Naive thymus-derived CD4-positive, alpha-beta T cell (primary cell): ENCODE measurements around the gene MCC. TPM values are rescaled to one million over a fixed set of nuclear protein-coding genes. Genes with fewer than 3 reads are reported as not detected.

Source experiments
- ATAC-seq: fragments of 150-1000 bp; cut with Tn5 transposase; 2 replicates; pipeline ENCODE4 v1.10.0; 2021; ENCODE audit warnings: mild to moderate bottlenecking, moderate library complexity
- CTCF ChIA-PET: fragments of 350-600 bp; sonication (Branson Sonifier 250); formaldehyde crosslinking; loops from one replicate; lab custom pipeline; 2021; ENCODE audit warnings: antibody characterized with exemption; lab: Charles Lee
- POLR2A ChIA-PET: fragments of 350-600 bp; sonication (Branson Sonifier 250); formaldehyde crosslinking; loops from one replicate; lab custom pipeline; 2021; ENCODE audit warnings: antibody characterized with exemption, inconsistent platforms; lab: Charles Lee
- DNase-seq, 9 donors: peaks; one replicate each; pipeline versions ENCODE4 v3.0.0 to v3.0.0-alpha.2; 2020 to 2022; ENCODE audit warnings: mixed read lengths in 1 of 9
- H3K27ac ChIP-seq: one replicate; pipeline ENCODE4 v1.7.0; 2013; ENCODE audit warnings: mild to moderate bottlenecking, low read depth, low read length, moderate library complexity
- H3K27me3 ChIP-seq, 2 donors: one replicate each; pipeline ENCODE4 v1.7.0; 2013; ENCODE audit warnings: low read length in 2 of 2, mild to moderate bottlenecking in 2 of 2, moderate library complexity in 2 of 2; ENCODE audit not compliant: control insufficient read depth in 2 of 2, insufficient read depth in 2 of 2
- H3K36me3 ChIP-seq, 3 experiments: 1 replicate in 2 of 3; 2 replicates in 1 of 3; pipeline ENCODE4 v1.7.0; 2013; ENCODE audit warnings: low read length in 3 of 3, mild to moderate bottlenecking in 3 of 3, moderate library complexity in 1 of 3; ENCODE audit not compliant: insufficient read depth in 3 of 3, control insufficient read depth in 2 of 3
- H3K4me1 ChIP-seq, 2 donors: one replicate each; pipeline ENCODE4 v1.7.0; 2013; ENCODE audit warnings: low read length in 2 of 2, mild to moderate bottlenecking in 2 of 2, moderate library complexity in 1 of 2; ENCODE audit not compliant: control insufficient read depth in 2 of 2, insufficient read depth in 2 of 2
- H3K4me3 ChIP-seq: 2 replicates; pipeline ENCODE4 v1.7.0; 2013; ENCODE audit warnings: mild to moderate bottlenecking, low read length
- H3K9me3 ChIP-seq, 3 experiments: 1 replicate in 2 of 3; 2 replicates in 1 of 3; pipeline ENCODE4 v1.7.0; 2013; ENCODE audit warnings: low read length in 3 of 3; ENCODE audit not compliant: control insufficient read depth in 2 of 3
- H3K27ac Mint-ChIP-seq, 9 donors: one replicate each; pipeline ENCODE4 v1.8.0; 2020 to 2022; ENCODE audit warnings: mixed read lengths in 9 of 9, mild to moderate bottlenecking in 8 of 9, moderate library complexity in 5 of 9, inconsistent platforms in 2 of 9
- H3K27me3 Mint-ChIP-seq, 5 donors: one replicate each; pipeline ENCODE4 v1.8.0; 2021 to 2022; ENCODE audit warnings: mixed read lengths in 5 of 5, mild to moderate bottlenecking in 1 of 5
- H3K36me3 Mint-ChIP-seq, 5 donors: one replicate each; pipeline ENCODE4 v1.8.0; 2020 to 2022; ENCODE audit warnings: mixed read lengths in 5 of 5, mild to moderate bottlenecking in 3 of 5, inconsistent platforms in 1 of 5
- H3K4me1 Mint-ChIP-seq, 7 donors: one replicate each; pipeline ENCODE4 v1.8.0; 2020 to 2022; ENCODE audit warnings: mixed read lengths in 7 of 7, mild to moderate bottlenecking in 3 of 7, inconsistent platforms in 1 of 7
- H3K4me3 Mint-ChIP-seq, 10 donors: one replicate each; pipeline ENCODE4 v1.8.0; 2020 to 2022; ENCODE audit warnings: mild to moderate bottlenecking in 10 of 10, mixed read lengths in 10 of 10, moderate library complexity in 6 of 10, inconsistent platforms in 2 of 10
- H3K9me3 Mint-ChIP-seq, 11 donors: one replicate each; pipeline ENCODE4 v1.8.0; 2020 to 2022; ENCODE audit warnings: mixed read lengths in 11 of 11, mild to moderate bottlenecking in 4 of 11, inconsistent platforms in 1 of 11, moderate library complexity in 1 of 11
- intact Hi-C, 2 donors: fragments of 100-400 bp; cut with micrococcal nuclease; formaldehyde crosslinking; loops; one replicate each; pipeline ENCODE4 v1.15.1; 2023
- polyA plus RNA-seq, 2 donors: library from polyadenylated mRNA; unstranded; fragments of 300-500 nt; fragmentation: Illumina TruSeq; gene quantifications; one replicate each; pipeline ENCODE4 v1.2.3, GENCODE V29; 2021
- total RNA-seq, 6 experiments: library from RNA in 5 of 6; stranded (reverse) in 5 of 6; gene quantifications; 1 replicate in 5 of 6; 2 replicates in 1 of 6; pipeline ENCODE4 v1.2.3 and lab custom pipeline; 2021 to 2026

Gene MCC
- total and polyA plus RNA-seq, 7 experiments from 2014 or later = 0.56 to 3.0 (median 0.89) TPM

GRCh38 chr5:113215401-113216060, 272.7 kb downstream of the MCC start:
- H3K9me3 Mint-ChIP-seq = no peaks in the 10 kb centered on the region
- H3K27me3 Mint-ChIP-seq = peaks cover 0 to 3% (median 0%) of the 10 kb centered on the region in 5 donors
- no peaks in the 10 kb centered on the region for H3K9me3 ChIP-seq
- H3K27ac Mint-ChIP-seq = no peak overlapping the region
- H3K4me3 ChIP-seq = no peak overlapping the region
- intact Hi-C loops = no loop called here
- H3K36me3 ChIP-seq = no peaks in the 10 kb centered on the region
- ChIA-PET POLR2A (no interaction called here), CTCF (no interaction called here)
- no peaks in the 10 kb centered on the region for H3K27me3 ChIP-seq
- H3K4me1 ChIP-seq = no peaks in the 10 kb centered on the region
- H3K36me3 Mint-ChIP-seq = peaks cover 0 to 4% (median 0%) of the 10 kb centered on the region in 5 donors
- no peak for ATAC-seq
- peaks cover 0 to 2% (median 0%) of the 10 kb centered on the region in 7 donors for H3K4me1 Mint-ChIP-seq
- no peak for DNase-seq
- no peak overlapping the region for H3K27ac ChIP-seq
- H3K4me3 Mint-ChIP-seq = no peak overlapping the region

DNA sequence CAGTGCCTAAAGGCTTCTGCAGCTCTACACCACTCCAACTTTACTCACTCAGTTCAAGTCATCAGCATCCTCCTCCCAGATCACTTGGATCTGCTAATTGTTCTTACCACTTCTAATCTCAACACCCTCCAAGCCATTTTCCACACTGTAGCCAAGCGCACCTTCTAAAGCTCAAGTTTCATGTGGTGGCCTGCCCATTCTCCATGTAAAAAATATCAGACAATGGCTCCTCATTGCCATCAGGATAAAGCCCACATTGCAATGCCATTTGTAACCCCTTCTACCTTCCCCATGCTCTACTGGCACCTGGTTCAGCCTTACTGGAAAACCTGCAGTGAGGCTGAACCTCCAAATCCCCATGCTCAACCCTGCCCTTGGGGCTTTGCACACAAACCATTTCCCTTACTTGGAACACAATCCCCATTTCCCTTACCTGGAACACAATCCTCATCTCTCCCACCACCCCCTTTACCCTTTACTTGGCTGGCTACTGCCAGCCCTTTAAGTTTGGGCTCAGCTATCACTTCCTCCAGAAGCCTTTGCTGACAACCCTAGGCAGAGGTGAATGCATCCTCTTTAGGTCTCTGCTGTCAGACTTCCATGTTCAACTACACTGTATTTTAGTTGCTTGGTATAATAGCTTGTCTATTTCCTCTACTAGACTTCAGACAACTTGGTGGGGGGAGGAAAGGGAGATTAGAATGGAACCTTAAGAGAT, 273.5 kb downstream of the MCC start:
- Mint-ChIP-seq H3K36me3 (peaks cover 0 to 4% (median 0%) of the 10 kb centered on the region in 5 donors), H3K4me1 (peaks cover 0 to 2% (median 0%) of the 10 kb centered on the region in 7 donors), H3K9me3 (no peaks in the 10 kb centered on the region), H3K27me3 (peaks cover 0 to 5% (median 0%) of the 10 kb centered on the region in 5 donors), H3K4me3 (no peak overlapping the region), H3K27ac (no peak overlapping the region)
- Histone ChIP-seq H3K9me3 (no peaks in the 10 kb centered on the region), H3K4me1 (no peaks in the 10 kb centered on the region), H3K27me3 (no peaks in the 10 kb centered on the region), H3K4me3 (no peak overlapping the region), H3K36me3 (no peaks in the 10 kb centered on the region), H3K27ac (no peak overlapping the region)
- CTCF ChIA-PET = no interaction called here
- ATAC-seq = no peak
- no peak for DNase-seq
- intact Hi-C loops = no loop called here
- POLR2A ChIA-PET = no interaction called here

- POLR2A ChIA-PET = no interaction called here
- H3K27me3 Mint-ChIP-seq = peaks cover 0 to 7% (median 0%) of the 10 kb centered on the region in 5 donors
- Histone ChIP-seq H3K9me3 (no peaks in the 10 kb centered on the region), H3K4me3 (no peak overlapping the region), H3K4me1 (no peaks in the 10 kb centered on the region), H3K36me3 (no peaks in the 10 kb centered on the region), H3K27ac (no peak overlapping the region), H3K27me3 (no peaks in the 10 kb centered on the region)
- H3K4me1 Mint-ChIP-seq = peaks cover 0 to 2% (median 0%) of the 10 kb centered on the region in 7 donors
- CTCF ChIA-PET = no interaction called here
- DNase-seq (no peak), ATAC-seq (no peak)
- H3K9me3 Mint-ChIP-seq = no peaks in the 10 kb centered on the region
- H3K4me3 Mint-ChIP-seq = no peak overlapping the region
- no peak overlapping the region for H3K27ac Mint-ChIP-seq
- intact Hi-C loops = no loop called here
- H3K36me3 Mint-ChIP-seq = peaks cover 0 to 4% (median 0%) of the 10 kb centered on the region in 5 donors
Measured at GRCh38 chr5:113213551-113214425, 274.5 kb downstream of the MCC start.

DNA sequence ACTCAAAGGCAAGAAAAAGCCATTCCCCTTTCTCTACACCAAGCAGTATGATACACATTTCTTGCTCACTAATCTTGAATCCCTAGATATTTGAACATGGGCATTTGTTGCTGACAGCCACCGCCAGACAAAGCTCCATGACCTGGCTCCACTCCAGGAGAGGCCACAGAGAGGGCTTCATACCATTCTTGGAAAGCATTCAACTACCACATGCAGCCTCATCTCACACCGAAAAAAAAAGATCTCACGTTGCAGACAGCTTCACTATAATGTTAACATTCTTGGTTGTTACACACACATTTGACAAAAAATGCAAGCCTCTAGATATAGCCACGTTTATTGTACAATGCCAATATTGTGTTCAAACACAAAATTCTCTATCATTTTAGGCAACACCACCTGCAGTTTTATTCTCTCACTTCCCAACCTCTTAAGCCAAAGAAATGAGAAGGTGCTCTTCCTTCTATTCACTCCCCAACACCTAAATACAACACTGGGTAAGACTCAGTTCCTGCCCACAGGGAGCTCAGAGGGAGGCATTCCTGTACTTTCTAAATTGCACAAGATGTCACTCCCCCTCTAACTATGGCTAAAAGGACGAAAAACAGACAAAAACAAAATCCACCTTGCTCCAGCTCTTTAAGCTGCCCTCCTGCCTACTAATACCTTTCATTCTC, 275.9 kb downstream of the MCC start:
- no peaks in the 10 kb centered on the region for H3K36me3 ChIP-seq
- no peak overlapping the region for H3K27ac ChIP-seq
- no peaks in the 10 kb centered on the region for H3K9me3 ChIP-seq
- H3K4me3 ChIP-seq = no peak overlapping the region
- Mint-ChIP-seq H3K27ac (no peak overlapping the region), H3K9me3 (no peaks in the 10 kb centered on the region), H3K4me3 (no peak overlapping the region), H3K36me3 (peaks cover 0 to 4% (median 0%) of the 10 kb centered on the region in 5 donors), H3K27me3 (peaks cover 0 to 7% (median 0%) of the 10 kb centered on the region in 5 donors), H3K4me1 (peaks cover 0 to 2% (median 0%) of the 10 kb centered on the region in 7 donors)
- ChIA-PET POLR2A (no interaction called here), CTCF (no interaction called here)
- no peaks in the 10 kb centered on the region for H3K4me1 ChIP-seq
- DNase-seq = no peak
- H3K27me3 ChIP-seq = no peaks in the 10 kb centered on the region
- no peak for ATAC-seq
- intact Hi-C loops = no loop called here

GRCh38 chr5:113209498-113209897, 278.8 kb downstream of the MCC start:
- H3K27ac ChIP-seq = no peak overlapping the region
- Mint-ChIP-seq H3K9me3 (no peaks in the 10 kb centered on the region), H3K4me3 (no peak overlapping the region), H3K4me1 (no peaks in the 10 kb centered on the region), H3K36me3 (peaks cover 0 to 4% (median 0%) of the 10 kb centered on the region in 5 donors), H3K27me3 (peaks cover 0 to 9% (median 0%) of the 10 kb centered on the region in 5 donors), H3K27ac (no peak overlapping the region)
- intact Hi-C loops = no loop called here
- no peaks in the 10 kb centered on the region for H3K36me3 ChIP-seq
- no peaks in the 10 kb centered on the region for H3K27me3 ChIP-seq
- DNase-seq = no peak
- H3K4me3 ChIP-seq = no peak overlapping the region
- H3K4me1 ChIP-seq = no peaks in the 10 kb centered on the region
- no peaks in the 10 kb centered on the region for H3K9me3 ChIP-seq
- CTCF ChIA-PET = no interaction called here
- no peak for ATAC-seq
- POLR2A ChIA-PET = no interaction called here

DNA sequence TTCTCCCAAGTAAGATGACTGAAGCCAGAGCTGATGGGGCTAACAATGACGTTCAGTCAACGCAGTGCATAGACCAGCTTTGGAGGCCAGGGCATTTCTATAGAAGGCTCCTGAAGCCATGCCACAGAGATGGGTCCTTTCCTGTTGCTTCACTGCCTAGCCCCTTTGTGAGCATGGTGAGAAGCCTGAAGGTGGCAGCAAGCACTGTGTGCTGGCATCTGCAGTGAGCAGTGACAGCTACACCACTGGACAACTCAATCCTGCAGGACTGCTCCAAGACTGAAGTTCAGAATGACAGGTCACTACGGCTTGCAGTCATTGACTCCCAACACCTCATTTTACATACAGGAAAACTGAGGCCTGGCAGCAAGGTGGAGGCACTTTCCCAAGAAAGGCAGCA, 282.4 kb downstream of the MCC start:
- no peaks in the 10 kb centered on the region for H3K9me3 ChIP-seq
- POLR2A ChIA-PET = no interaction called here
- Mint-ChIP-seq H3K9me3 (no peaks in the 10 kb centered on the region), H3K4me3 (no peak overlapping the region), H3K27ac (no peak overlapping the region), H3K4me1 (peaks cover 0 to 2% (median 0%) of the 10 kb centered on the region in 7 donors), H3K27me3 (peaks cover 0 to 9% (median 0%) of the 10 kb centered on the region in 5 donors), H3K36me3 (no peaks in the 10 kb centered on the region)
- H3K4me1 ChIP-seq = no peaks in the 10 kb centered on the region
- intact Hi-C loops = no loop called here
- CTCF ChIA-PET = no interaction called here
- H3K27me3 ChIP-seq = no peaks in the 10 kb centered on the region
- no peak overlapping the region for H3K4me3 ChIP-seq
- no peaks in the 10 kb centered on the region for H3K36me3 ChIP-seq
- no peak for DNase-seq
- H3K27ac ChIP-seq = no peak overlapping the region
- peak; percentile 8 for ATAC-seq
